HG02938 (cell line): Measurements from ENCODE around the gene TRAPPC11.
"Not testable (repeated sequence)": the region's sequence is repeated elsewhere in the genome, so short reads cannot be mapped to it uniquely, and the experiment has no call there.

Experiments
- ATAC-seq: cut with Tn5 transposase; IDR thresholded peaks from one replicate; pipeline ENCODE4 v1.9.1; 2021; ENCODE audit warnings: mild to moderate bottlenecking, moderate library complexity; ENCODE audit not compliant: unreplicated experiment

The TRAPPC11 gene

DNA sequence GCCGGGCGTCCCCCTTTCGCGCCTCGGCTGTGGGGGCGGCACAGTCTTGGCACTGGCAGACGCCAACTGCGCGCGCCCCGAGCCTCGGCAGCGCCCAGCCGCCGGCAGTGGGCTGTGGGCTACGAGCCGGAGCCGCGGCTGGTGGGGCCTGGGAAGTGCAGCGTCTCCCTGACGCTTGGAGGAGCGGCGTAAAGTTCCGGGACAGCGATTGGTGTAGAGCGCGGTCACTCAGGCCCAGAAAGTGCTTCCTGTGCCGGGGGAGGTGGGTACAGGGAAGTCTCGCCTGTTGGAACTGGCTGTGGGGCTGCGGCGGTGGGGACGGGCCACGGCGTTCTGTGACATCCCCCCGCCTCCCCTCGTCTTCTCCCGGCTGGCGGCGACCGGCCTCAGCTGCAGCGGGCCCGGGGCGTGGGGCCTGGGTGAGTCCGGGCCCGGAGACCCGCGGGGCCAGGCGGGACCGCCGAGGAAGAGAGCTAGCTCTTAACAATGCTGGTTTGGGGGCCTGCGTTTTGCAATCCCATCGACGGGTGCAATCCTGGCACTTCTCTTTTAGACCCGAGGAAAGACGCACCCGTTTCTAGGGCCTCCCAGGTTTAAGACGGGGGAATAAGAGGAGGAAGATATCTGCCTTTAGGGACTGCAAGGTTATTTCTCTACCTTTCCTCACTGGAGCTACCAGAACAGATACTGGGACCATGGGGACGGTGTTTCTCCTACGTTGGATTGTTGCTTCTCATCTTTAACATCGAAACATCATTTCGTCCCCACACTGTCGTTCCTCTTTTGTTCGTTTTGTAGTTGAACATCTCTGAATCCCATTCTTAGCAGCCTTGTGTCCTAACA is at the start of gene TRAPPC11, which contains the start of gene RWDD4:
Gene TRAPPC11, plus strand, starts transcription at position 265 of the 843 bp plus-strand sequence. CDS start 4,575 bp downstream, outside the sequence.
Gene RWDD4, minus strand, starts transcription at position 157 of the 843 bp plus-strand sequence. CDS start 233 bp downstream, outside the sequence.
- ATAC-seq, result peak; percentile 99

DNA sequence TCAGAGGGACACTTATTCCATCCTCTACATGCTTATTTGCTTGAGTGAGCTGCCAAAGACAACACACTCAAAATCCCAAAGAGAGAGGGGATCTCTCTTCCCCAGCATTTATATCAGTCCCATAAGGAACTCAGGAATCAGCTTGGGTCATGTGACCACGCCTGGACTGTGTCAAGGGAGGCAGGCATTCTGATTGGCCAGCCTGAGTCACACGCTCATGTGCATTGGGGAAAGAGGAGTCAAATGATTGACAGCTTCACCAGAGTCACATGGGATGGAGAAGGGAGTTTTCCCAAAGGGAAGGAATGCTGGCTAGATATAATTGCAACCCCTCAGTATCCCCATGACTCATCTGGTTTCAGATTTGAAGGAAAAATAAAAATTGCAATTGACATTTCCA is 49.1 kb upstream of the TRAPPC11 start:
- no peak for ATAC-seq

DNA sequence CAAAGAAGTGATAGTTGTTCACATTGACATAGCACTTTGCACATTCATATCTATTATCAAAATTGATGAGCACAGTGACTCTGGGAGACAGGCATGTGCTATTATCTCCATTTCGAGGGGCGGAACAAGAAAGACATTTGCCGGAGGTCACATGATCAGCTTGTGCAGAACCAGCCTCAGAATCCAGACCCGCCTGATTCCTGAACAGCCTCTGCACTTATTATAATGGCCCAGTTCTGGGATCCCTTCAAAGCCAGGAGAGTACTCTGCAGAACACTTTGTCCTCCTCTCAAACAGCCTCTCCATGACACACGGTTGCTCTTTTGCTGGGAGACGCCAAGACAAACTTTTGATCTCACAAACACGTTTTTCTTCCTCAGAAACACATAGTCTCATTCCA is 48.5 kb upstream of the TRAPPC11 start:
- no peak for ATAC-seq

DNA sequence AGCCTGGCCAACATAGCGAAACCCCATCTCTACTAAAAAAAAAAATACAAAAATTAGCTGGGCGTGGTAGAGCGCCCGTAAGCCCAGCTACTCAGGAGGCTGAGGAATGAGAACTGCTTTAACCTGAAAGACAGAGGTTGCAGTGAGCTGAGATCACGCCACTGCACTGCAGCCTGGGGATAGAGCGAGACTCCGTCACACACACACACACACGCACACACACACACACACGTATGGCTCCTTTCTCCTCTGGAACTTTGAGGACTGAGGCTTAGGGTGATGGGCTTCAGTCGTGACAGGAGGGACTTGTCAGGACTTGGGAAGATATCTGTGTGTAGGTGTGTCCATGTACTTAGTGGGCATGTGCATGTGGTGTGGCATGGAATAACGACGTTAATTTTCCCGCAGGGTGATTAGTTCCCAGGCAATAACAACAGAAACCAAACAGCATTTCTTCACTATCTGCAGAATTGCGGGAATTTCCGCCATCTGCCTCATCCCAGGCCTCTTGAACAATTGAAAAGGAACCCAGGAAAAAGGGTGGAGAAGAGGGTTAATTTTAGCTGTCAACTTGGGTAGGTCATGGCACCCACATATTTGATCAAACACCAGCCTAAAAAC is 47.8 kb upstream of the TRAPPC11 start:
- ATAC-seq, result no peak

DNA sequence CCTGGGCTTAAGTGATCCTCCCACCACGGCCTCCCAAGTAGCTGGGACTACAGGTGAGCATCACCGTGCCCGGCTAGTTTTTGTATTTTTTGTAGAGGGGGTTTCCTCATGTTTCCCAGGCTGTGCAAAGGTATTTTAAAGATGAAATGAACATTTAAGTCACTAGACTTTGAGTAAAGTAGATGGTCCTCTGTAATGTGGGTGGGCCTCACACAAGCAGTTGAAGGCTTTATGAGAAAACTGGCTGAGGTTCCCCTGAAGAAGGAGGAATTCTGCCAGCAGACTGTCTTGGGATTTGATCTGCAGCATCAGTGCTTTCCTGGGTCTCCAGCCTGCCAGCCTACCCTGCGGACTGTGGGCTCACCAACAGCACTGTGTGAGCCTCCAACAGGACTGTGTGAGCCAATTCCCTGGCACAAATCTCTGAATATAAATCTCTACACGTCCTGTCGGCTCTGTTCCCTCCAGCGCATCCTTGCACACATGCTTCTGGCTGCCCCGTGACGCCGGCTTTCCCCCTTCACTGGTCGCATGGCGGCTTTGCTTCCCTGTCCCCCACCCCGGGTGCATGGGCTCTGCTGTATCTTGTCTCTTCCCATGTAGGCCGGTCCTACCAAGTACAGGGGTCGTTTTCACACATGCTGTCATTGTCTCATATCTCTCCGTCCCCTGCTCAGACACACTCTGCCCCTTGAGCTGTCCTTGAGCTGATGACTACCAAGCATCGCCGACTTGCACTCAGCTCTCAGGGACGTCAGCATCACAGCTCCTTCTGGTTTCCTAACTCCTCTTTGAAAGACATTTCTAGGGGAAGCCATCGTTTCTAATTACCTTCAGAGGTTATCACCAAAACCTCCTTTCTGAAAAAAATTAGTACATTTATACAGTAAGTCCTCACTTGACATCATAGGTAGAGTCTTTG is 46.5 kb upstream of the TRAPPC11 start:
- ATAC-seq, result no peak

DNA sequence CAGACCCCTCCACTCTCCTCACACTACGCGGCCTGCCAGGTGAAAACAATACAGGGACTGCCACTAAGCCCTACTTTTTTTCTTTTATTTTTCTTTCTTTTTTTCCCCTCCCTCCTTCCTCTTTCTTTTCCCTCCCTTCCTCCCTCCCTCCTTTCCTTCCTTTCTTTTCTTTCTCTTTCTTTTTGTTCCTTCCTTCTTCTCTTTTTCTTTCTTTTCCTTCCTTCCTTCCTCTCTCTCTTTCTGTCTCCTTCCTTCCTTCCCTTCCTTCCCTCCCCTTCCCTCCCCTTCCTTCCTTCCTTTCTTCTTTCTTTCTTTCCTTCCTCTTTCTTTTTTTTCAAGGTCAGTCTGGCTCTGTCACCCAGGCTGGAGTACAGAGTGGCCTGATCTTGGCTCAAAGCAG is 42.0 kb upstream of the TRAPPC11 start:
- ATAC-seq, result no peak

DNA sequence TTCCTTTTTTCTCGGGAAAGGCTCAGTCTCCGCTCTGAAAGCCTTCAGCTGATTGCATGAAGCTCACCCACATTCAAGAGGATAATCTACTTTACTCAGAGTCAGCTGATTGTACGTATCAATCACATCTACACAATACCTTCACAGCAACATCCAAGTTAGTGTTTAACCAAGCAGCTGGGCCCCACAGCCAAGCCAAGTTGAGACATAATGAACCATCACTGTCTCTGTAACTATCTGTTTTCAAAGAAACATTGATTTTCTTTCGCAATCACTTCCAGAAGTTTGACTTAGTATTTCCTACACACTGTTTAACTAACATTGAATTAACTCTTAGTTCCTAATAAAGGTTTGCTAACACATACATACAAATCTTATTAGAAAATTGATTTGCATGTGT is 40.4 kb upstream of the TRAPPC11 start:
- no peak for ATAC-seq

DNA sequence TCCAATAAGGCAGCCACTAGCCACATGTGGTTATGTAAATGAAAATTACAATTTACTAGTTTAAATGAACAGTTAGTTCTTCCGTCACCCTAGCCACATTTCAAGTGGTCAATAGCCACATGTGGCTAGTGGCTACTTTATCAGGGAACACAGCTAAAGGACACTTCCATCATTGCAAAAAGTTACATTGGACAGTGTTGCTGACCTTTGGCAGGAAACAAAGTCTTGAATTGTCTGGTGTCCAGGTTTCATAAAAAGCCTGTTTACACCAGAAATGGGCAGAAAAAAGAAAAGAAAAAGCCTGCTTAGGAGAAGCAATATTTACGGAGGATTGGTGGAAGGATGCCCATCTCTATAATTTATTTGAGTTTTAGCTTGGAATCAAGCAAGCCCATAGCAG is 38.7 kb upstream of the TRAPPC11 start:
- no peak for ATAC-seq

DNA sequence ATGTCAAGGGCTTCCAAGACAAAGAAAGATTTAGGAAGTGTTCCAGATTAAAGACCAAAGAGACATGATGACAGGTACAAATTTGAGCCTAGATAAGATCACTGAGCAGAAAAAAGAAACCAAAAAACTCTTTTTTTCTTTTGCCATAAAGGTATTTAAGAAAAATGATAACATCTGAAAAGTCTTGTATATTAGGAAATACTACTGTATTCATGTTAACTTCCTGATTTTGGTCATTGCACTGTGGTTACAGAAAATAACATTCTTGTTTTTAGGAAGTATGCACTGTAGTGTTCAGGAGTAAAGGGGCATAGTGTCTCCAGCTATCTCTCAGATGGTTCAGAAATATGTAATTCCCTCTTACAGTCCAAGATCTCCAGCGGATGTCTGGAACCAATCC is 37.2 kb upstream of the TRAPPC11 start:
- ATAC-seq, result no peak

DNA sequence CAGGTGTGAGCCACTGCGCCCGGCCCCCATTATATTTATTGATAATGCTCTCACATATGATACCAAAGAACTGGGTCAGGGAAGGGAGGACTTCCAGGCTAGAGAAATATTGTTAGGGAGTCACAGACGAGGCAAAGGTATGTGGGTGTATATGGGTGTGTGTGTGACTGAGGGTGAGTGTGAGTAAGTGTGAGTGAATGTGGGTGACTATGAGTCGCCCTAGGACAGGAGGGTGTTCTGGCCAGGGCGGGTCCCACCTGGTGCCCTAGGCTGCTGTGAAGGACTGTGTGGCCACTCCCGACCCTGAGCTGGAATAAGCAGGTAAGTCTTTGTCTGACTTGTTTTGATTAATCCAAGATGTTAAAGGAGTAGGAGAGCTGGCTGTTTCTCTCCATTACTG is 34.5 kb upstream of the TRAPPC11 start:
- no peak for ATAC-seq

DNA sequence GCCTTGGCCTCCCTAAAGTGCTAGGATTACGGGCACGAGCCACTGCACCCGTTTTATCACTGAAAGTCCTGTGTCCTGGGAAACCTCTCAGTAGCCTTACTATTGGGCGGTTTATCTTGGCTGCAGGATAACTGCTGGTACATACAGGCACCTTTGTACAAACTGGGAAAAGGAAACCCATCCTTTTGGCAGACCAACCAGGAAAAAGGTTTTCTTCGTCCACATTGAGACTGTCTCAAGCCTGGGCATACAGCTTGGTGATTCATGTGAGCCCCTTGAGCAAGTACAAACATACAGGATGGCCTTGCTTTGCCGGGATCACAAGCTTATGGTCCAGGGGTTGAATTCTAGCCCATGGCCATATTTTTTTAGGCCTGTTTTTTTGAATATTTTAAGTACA is 32.9 kb upstream of the TRAPPC11 start:
- ATAC-seq, result no peak

DNA sequence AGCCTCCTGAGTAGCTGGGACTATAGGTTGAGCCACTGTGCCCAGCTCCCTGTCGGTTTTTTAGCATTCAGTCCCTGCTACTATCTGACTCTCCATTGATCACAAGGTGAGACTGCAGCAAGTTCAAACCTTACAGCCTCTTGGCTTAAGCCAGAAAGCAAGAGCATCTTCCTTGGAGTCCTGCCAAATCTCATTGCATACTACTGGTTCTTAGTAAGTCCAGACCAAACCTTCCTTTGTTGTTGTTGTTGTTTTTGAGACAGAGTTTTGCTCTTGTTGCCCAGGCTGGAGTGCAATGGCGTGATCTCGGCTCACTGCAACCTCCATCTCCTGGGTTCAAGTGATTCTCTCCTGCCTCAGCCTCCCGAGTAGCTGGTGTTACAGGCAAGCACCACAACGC is 31.8 kb upstream of the TRAPPC11 start:
- ATAC-seq, result not testable (repeated sequence)

DNA sequence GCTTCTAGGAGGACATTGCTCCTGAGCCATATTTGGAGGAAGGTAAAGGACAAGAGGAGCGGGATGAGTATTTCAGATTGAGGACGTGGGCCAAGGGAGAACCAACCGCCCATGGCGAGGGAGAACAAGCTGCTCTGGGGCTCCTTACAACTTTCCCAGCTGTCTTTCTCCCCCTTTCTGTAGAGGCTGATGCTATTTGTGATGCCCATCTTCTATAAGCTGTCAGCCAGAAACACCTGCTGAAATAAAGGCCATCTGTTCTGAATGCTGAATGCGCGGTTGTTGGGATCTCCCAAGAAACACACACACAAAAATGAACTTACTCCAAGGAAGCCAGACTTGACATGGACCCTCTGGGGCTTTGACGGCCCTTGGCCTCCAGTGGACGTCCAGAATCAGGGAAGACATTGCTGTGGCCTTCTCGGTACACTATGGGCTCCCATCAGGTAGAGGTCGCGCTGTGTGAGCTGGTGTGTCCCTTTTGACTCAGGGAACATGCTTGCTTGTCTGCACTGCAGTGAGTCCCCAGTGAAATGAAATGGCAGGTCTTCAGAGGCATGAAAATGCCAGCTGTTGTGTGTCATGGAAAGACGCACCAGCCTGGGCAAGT is 31.0 kb upstream of the TRAPPC11 start:
- no peak for ATAC-seq

DNA sequence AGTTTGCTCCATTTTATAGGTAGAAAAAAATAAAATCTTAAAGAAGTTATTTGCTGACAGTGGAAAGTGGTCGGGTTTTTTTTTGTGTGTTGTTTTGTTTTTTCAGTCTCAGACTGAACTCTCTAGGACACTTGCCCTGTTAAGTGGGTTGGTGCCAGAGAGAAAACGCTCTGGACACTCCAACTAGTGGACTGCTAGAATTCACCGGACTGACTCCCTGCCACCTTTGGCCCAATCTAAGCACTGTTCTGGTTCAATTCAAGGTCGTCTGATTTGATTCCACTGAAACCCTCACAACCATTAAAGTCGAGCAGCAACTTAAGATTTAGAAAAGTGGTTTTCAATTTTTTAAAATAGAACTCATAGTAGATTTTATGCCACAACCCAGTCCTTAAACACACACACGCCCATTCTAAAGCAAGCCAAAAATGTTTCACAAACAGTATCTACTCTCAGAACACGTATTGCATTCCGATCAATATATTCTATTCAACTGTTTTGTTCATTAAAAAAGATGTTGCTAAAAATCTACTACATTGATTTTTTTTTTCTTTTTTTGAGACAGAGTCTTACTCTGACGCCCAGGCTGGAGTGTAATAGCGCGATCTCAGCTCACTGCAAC is 27.4 kb upstream of the TRAPPC11 start:
- ATAC-seq, result no peak

DNA sequence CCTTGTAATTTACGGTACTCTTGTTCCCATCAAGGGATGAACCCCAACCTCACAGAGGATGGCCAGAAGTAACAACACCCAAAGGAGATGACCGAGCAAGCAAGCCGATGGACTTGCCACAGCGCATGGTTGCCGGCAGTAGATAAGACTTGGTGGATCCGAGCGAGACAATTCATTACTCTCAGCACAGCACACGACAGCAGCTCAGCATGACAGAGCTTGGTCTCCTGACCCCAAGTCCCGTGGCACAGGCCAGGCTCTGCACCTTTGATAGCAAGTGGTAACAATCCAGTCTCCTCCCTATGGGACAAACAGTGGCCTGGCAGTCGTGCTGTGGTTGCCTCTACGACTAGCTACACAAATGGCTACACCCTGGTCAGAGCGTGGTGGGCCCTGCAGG is 26.4 kb upstream of the TRAPPC11 start:
- no peak for ATAC-seq

DNA sequence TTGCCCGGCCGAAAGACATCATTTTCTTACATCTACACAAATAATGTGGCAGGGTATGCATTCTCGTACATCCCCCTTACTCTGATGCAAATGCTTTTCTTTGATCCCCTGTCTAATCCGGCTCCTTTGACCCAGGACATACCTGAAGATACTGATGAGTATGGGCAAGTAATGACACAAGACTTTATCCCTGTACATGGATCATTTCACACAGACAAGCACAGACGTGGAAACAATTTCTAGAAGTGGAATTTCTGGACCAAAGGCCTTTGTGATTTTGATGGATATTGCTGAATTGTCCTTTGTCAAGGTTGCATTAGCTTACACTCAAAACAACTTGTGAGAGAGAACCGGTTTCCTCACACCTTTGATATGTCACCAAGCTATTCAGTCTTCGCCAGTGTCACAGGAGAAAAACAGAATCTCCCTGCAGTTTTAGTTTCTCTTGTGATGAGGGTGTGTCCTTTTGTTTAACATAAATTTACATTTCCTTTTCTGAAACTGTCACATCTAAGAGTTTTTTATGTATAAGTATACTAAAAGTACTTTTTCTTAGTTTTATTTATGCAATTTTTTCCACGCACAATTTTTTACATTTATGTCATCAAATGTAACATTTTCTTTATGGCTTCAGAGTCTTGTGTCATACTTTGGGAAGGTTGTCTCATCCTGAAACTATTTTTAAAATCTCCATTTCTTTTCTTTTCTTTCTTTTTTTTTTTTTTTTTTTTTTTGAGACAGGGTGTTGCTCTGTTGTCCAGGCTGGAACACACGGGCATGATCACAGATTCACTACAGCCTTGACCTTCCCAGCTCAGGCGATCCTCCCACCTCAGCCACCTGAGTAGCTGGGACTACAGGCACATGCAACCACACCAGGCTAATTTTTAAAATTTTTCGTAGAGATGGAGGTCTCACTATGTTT is 25.4 kb upstream of the TRAPPC11 start:
- no peak for ATAC-seq

DNA sequence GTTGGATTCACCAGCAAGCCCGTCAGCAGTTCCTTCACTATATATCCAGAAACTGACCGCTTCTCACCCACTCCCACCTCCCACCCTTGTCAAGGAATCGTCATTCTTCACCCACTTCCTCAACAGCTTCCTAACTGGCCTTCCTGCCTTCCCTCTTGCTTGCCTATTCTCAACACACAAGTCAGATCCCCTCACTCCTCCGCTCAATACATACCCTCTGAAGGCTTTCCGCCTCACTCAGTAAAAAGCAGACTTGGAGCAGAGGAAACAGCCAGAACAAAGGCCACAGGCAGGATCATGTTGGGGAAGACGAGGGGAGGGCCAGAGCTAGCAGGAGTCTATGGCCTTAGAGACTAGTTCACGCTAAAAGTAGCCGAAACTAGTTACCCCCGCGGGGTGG is 23.8 kb upstream of the TRAPPC11 start:
- no peak for ATAC-seq

DNA sequence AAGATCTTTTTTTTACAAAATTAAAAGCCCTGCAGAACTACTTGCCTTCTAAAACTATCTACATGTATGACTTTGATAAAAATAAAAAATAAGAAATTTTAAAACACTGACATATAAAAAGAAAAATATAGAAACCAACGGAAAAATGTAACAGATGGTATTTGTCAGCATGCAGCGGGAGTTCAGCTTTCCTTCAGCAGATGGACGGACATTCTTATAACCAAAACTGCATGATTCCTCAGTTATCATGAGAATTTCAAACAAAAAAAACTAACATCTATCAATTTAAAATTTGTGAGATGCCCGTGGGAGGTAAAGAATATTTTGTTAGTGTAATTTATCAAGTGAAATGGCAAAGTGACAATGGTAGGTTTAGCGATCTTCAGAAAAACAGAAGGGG is 23.4 kb upstream of the TRAPPC11 start:
- ATAC-seq, result no peak

DNA sequence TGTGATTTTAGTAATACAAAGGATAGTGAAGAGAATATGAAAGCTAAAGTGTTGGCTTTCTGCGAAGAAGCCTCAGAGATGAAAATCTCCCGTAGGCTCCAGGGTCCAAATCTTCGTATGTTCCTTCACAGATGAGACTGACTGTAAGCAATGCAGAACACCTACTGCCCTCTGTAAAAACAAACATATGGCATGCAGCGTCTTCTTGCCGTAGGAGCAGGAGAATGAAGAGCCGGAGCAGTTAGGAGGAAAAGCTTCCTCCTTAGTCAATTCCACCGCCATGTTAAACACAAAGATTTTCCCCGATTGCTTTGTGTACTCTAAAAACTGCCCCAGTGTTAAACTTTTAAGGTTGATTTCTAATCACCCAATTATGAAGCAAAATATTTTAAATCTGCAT is 22.6 kb upstream of the TRAPPC11 start:
- no peak for ATAC-seq
